ENCODE data around the gene PMEPA1. TPM values are rescaled to one million over a fixed set of nuclear protein-coding genes. Genes with fewer than 3 reads are reported as not detected.

The PMEPA1 gene
- total RNA-seq, 1 experiment from 2014 or later: 89.8 TPM

DNA sequence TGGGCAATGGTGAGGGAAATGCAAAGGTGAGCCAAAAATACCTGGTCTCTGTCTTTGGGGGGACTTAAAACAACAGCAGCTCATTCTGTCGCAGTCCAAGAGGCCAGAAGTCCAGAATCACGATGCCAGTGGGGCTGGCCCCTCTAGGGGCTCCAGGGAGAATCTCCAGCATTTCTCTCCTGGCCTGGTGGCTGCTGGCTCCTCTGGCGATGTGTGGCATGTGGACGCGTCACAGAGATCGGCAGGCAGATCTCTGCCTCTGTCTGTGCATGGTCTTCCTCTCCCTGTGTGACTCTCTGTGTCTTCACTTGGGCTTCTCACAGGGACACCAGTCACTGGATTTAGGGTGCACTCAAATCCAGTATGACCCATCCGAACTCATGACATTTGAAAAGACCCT is 14.0 kb upstream of the PMEPA1 start:
- no TSS peak for BruUV-seq (replicated peaks)
- intact Hi-C loops (cut with micrococcal nuclease; ENCODE audit: unreplicated experiment): no loop called here
- no peaks in the 10 kb centered on the region for H3K36me3 ChIP-seq (ENCODE audit: control insufficient read depth, insufficient read depth, low read length)
- no peak overlapping the region for H3K27ac ChIP-seq (ENCODE audit: low read length)
- DNase-seq (ENCODE audit: low read depth, low spot score) (no peak), ATAC-seq (no peak)
- H3K4me1 ChIP-seq (ENCODE audit: control insufficient read depth, insufficient read depth, low read length): peaks cover 6% of the 10 kb centered on the region
- H3K27me3 ChIP-seq (ENCODE audit: control insufficient read depth, insufficient read depth, low read length): no peaks in the 10 kb centered on the region
- H3K9me3 ChIP-seq (ENCODE audit: control insufficient read depth, insufficient read depth, low read depth, low read length): no peaks in the 10 kb centered on the region
- POLR2A ChIA-PET: no interaction called here
- in situ Hi-C loops (cut with HindIII; ENCODE audit: low pct_unique_long_range_greater_than_20kb, low sequenced_read_pairs): no loop called here
- CTCF ChIA-PET: no interaction called here
- TF ChIP-seq, protein P1, sequence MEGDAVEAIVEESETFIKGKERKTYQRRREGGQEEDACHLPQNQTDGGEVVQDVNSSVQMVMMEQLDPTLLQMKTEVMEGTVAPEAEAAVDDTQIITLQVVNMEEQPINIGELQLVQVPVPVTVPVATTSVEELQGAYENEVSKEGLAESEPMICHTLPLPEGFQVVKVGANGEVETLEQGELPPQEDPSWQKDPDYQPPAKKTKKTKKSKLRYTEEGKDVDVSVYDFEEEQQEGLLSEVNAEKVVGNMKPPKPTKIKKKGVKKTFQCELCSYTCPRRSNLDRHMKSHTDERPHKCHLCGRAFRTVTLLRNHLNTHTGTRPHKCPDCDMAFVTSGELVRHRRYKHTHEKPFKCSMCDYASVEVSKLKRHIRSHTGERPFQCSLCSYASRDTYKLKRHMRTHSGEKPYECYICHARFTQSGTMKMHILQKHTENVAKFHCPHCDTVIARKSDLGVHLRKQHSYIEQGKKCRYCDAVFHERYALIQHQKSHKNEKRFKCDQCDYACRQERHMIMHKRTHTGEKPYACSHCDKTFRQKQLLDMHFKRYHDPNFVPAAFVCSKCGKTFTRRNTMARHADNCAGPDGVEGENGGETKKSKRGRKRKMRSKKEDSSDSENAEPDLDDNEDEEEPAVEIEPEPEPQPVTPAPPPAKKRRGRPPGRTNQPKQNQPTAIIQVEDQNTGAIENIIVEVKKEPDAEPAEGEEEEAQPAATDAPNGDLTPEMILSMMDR (IDR thresholded peaks at IDR 0.05): no peak
- TF ChIP-seq, protein P2, sequence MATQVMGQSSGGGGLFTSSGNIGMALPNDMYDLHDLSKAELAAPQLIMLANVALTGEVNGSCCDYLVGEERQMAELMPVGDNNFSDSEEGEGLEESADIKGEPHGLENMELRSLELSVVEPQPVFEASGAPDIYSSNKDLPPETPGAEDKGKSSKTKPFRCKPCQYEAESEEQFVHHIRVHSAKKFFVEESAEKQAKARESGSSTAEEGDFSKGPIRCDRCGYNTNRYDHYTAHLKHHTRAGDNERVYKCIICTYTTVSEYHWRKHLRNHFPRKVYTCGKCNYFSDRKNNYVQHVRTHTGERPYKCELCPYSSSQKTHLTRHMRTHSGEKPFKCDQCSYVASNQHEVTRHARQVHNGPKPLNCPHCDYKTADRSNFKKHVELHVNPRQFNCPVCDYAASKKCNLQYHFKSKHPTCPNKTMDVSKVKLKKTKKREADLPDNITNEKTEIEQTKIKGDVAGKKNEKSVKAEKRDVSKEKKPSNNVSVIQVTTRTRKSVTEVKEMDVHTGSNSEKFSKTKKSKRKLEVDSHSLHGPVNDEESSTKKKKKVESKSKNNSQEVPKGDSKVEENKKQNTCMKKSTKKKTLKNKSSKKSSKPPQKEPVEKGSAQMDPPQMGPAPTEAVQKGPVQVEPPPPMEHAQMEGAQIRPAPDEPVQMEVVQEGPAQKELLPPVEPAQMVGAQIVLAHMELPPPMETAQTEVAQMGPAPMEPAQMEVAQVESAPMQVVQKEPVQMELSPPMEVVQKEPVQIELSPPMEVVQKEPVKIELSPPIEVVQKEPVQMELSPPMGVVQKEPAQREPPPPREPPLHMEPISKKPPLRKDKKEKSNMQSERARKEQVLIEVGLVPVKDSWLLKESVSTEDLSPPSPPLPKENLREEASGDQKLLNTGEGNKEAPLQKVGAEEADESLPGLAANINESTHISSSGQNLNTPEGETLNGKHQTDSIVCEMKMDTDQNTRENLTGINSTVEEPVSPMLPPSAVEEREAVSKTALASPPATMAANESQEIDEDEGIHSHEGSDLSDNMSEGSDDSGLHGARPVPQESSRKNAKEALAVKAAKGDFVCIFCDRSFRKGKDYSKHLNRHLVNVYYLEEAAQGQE (IDR thresholded peaks at IDR 0.05; ENCODE audit: insufficient read depth in 1 of 2, low read depth in 2 of 2, low read length in 1 of 2): no peak
- no peak for TF ChIP-seq POLR2AphosphoS5 (IDR thresholded peaks at IDR 0.05; ENCODE audit: low read depth, low read length)
- no peak for TF ChIP-seq SIN3A (IDR thresholded peaks at IDR 0.05; ENCODE audit: borderline replicate concordance, insufficient read depth, low read depth, low read length)
- no peak for TF ChIP-seq TCF7L2 (IDR thresholded peaks at IDR 0.05; ENCODE audit: low read depth, low read length)
- no peak overlapping the region for H3K4me3 ChIP-seq (ENCODE audit: low read depth in 2 of 2, low read length in 2 of 2)

DNA sequence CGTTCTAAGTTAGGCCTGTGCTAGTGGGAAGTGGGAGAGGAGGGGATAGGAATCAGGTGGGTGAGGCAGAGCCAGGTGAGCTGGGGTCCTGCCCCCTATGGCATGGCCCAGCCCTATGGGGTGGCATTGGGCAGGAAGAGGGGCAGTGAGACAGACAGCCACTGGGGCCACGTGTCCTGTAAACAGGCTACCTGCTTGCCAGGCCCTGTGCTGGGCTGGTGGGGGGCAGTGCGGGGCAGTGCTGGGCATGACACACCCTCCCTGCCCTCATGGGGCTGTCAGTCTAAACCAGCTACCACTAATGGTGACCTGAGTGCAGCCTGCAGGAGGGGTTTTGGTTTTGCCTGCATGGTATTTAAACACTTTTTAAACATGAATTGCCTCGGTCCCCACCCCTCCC is 10.1 kb upstream of the PMEPA1 start:
- no peaks in the 10 kb centered on the region for H3K36me3 ChIP-seq (ENCODE audit: control insufficient read depth, insufficient read depth, low read length)
- no peaks in the 10 kb centered on the region for H3K9me3 ChIP-seq (ENCODE audit: control insufficient read depth, insufficient read depth, low read depth, low read length)
- BruUV-seq (replicated peaks): no TSS peak
- ChIA-PET CTCF (interaction anchor here (0.9 kb wide), 1 partner anchor 184 kb away, joined by 3 read pairs; no protein-coding TSS in a partner anchor), POLR2A (no interaction called here)
- in situ Hi-C loops (cut with HindIII; ENCODE audit: low pct_unique_long_range_greater_than_20kb, low sequenced_read_pairs) (no loop called here), intact Hi-C loops (cut with micrococcal nuclease; ENCODE audit: unreplicated experiment) (no loop called here)
- DNase-seq (ENCODE audit: low read depth, low spot score): no peak
- TF ChIP-seq, protein P1 (IDR thresholded peaks at IDR 0.05): no peak
- TF ChIP-seq, protein P2 (IDR thresholded peaks at IDR 0.05; ENCODE audit: insufficient read depth in 1 of 2, low read depth in 2 of 2, low read length in 1 of 2): no peak
- TF ChIP-seq POLR2AphosphoS5 (IDR thresholded peaks at IDR 0.05; ENCODE audit: low read depth, low read length): no peak
- TF ChIP-seq SIN3A (IDR thresholded peaks at IDR 0.05; ENCODE audit: borderline replicate concordance, insufficient read depth, low read depth, low read length): no peak
- no peak for TF ChIP-seq TCF7L2 (IDR thresholded peaks at IDR 0.05; ENCODE audit: low read depth, low read length)
- ATAC-seq: no peak
- no peaks in the 10 kb centered on the region for H3K27me3 ChIP-seq (ENCODE audit: control insufficient read depth, insufficient read depth, low read length)
- H3K27ac ChIP-seq (ENCODE audit: low read length): no peak overlapping the region; the same call in 1 of the 2 replicates
- no peak overlapping the region for H3K4me3 ChIP-seq (ENCODE audit: low read depth in 2 of 2, low read length in 2 of 2)
- H3K4me1 ChIP-seq (ENCODE audit: control insufficient read depth, insufficient read depth, low read length): peaks cover 22% of the 10 kb centered on the region
